GM23338 (cell line): Measurements from ENCODE around the gene TEPSIN. TPM values are rescaled to one million over a fixed set of nuclear protein-coding genes. Genes with fewer than 3 reads are reported as not detected.

Experiments used
- ATAC-seq: fragments of 200-7000 bp; cut with Tn5 transposase; 3 replicates; pipeline ENCODE4 v1.9.1; 2020
- DNase-seq: peaks from one replicate; pipeline ENCODE4 v3.0.0-alpha.2; 2015; ENCODE audit warnings: low spot score
- H2AFZ ChIP-seq: fragments of 200-600 bp; sonication (generic); 2 replicates; pipeline ENCODE4 v1.8.0; 2016; ENCODE audit warnings: antibody characterized with exemption, mild to moderate bottlenecking, moderate library complexity
- H3F3A ChIP-seq: fragments of 200-600 bp; sonication (generic); replicated peaks from 2 replicates; pipeline ENCODE4 v1.8.0; 2017; ENCODE audit warnings: antibody characterized with exemption, mixed run types, low read depth
- H3K27ac ChIP-seq: fragments of 200-600 bp; sonication (generic); 2 replicates; pipeline ENCODE4 v1.6.1; 2016; ENCODE audit warnings: low read depth
- H3K27me3 ChIP-seq: fragments of 200-600 bp; sonication (generic); 2 replicates; pipeline ENCODE4 v1.8.0; 2016; ENCODE audit warnings: mild to moderate bottlenecking, mixed run types, moderate library complexity; ENCODE audit not compliant: insufficient read depth
- H3K36me3 ChIP-seq: fragments of 200-600 bp; sonication (generic); 2 replicates; pipeline ENCODE4 v1.8.0; 2016; ENCODE audit warnings: mild to moderate bottlenecking; ENCODE audit not compliant: insufficient read depth
- H3K4me1 ChIP-seq: fragments of 200-600 bp; sonication (generic); 2 replicates; pipeline ENCODE4 v1.8.0; 2016; ENCODE audit warnings: mild to moderate bottlenecking, moderate library complexity; ENCODE audit not compliant: insufficient read depth
- H3K4me2 ChIP-seq: fragments of 200-600 bp; sonication (generic); 2 replicates; pipeline ENCODE4 v1.7.1; 2017; ENCODE audit warnings: mixed run types
- H3K4me3 ChIP-seq: fragments of 200-600 bp; sonication (generic); 2 replicates; pipeline ENCODE4 v1.6.1; 2016; ENCODE audit warnings: mixed run types
- H3K79me2 ChIP-seq: fragments of 200-600 bp; sonication (generic); replicated peaks from 2 replicates; pipeline ENCODE4 v1.8.0; 2017; ENCODE audit warnings: mild to moderate bottlenecking; ENCODE audit not compliant: insufficient read depth
- H3K9me2 ChIP-seq: fragments of 200-600 bp; sonication (generic); 2 replicates; pipeline ENCODE4 v1.8.0; 2017; ENCODE audit not compliant: insufficient read depth
- H4K20me1 ChIP-seq: fragments of 200-600 bp; sonication (generic); replicated peaks from 2 replicates; pipeline ENCODE4 v1.8.0; 2017; ENCODE audit warnings: mild to moderate bottlenecking; ENCODE audit not compliant: insufficient read depth
- H3K27ac Mint-ChIP-seq: 2 replicates; pipeline ENCODE4 v1.8.0; 2020; ENCODE audit warnings: inconsistent platforms, mild to moderate bottlenecking, moderate library complexity, mixed read lengths
- H3K27me3 Mint-ChIP-seq: 3 replicates; pipeline ENCODE4 v1.8.0; 2022; ENCODE audit warnings: low read depth, mild to moderate bottlenecking, moderate library complexity, mixed read lengths, inconsistent platforms; ENCODE audit not compliant: insufficient read depth, poor library complexity
- H3K36me3 Mint-ChIP-seq: 3 replicates; pipeline ENCODE4 v1.8.0; 2021; ENCODE audit warnings: low read depth, mild to moderate bottlenecking, inconsistent platforms, moderate library complexity, mixed read lengths
- H3K4me1 Mint-ChIP-seq: 3 replicates; pipeline ENCODE4 v1.8.0; 2020; ENCODE audit warnings: mild to moderate bottlenecking, inconsistent platforms, mixed read lengths
- H3K4me3 Mint-ChIP-seq: 3 replicates; pipeline ENCODE4 v1.8.0; 2021; ENCODE audit warnings: moderate library complexity, mild to moderate bottlenecking, inconsistent platforms, mixed read lengths
- H3K9me3 Mint-ChIP-seq: 3 replicates; pipeline ENCODE4 v1.8.0; 2020; ENCODE audit warnings: moderate library complexity, mild to moderate bottlenecking, inconsistent platforms, mixed read lengths
- CREB1 ChIP-seq: fragments of 250-450 bp; sonication (Bioruptor Pico); IDR thresholded peaks from 2 replicates; pipeline ENCODE4 v1.5.0; 2020; ENCODE audit warnings: low read depth, mild to moderate bottlenecking, moderate library complexity
- CTCF ChIP-seq, 2 experiments: fragments of 200-600 bp in 1 of 2; sonication (generic) in 1 of 2; conservative IDR thresholded peaks; 2 replicates each; pipeline versions ENCODE4 v1.5.1 to v1.6.1; 2016 to 2017; ENCODE audit warnings: antibody characterized with exemption in 2 of 2, low read depth in 2 of 2, mild to moderate bottlenecking in 2 of 2, moderate library complexity in 1 of 2
- EZH2 ChIP-seq: fragments of 200-600 bp; sonication (generic); IDR thresholded peaks from one replicate; pipeline ENCODE4 v1.8.0; 2017; ENCODE audit warnings: antibody characterized with exemption, mild to moderate bottlenecking, low read depth; ENCODE audit not compliant: unreplicated experiment
- EZH2phosphoT487 ChIP-seq: fragments of 200-600 bp; sonication (generic); IDR thresholded peaks from one replicate; pipeline ENCODE4 v1.8.1; 2018; ENCODE audit warnings: antibody characterized with exemption; ENCODE audit not compliant: unreplicated experiment
- JUNB ChIP-seq: IDR thresholded peaks from one replicate; pipeline ENCODE4 v1.6.1; 2016; ENCODE audit warnings: antibody characterized with exemption; ENCODE audit not compliant: unreplicated experiment
- POLR2AphosphoS5 ChIP-seq: IDR thresholded peaks from 2 replicates; pipeline ENCODE4 v1.6.1; 2016; ENCODE audit warnings: antibody characterized with exemption, low read depth
- ZNF114 ChIP-seq: fragments of 250-450 bp; sonication (Bioruptor Pico); IDR thresholded peaks from 2 replicates; pipeline ENCODE4 v1.5.0; 2020; ENCODE audit warnings: mild to moderate bottlenecking, moderate library complexity
- ZNF331 ChIP-seq: fragments of 250-450 bp; sonication (Bioruptor Pico); IDR thresholded peaks from 2 replicates; pipeline ENCODE4 v1.5.0; 2020; ENCODE audit warnings: low read depth, mild to moderate bottlenecking, moderate library complexity
- polyA plus RNA-seq: library from polyadenylated mRNA; unstranded; fragments of >200 nt; fragmentation: Nextera tagmentation; extraction: Ambion mirVana; gene quantifications from 2 replicates; pipeline ENCODE4 v1.2.1, GENCODE V29; 2016
- total RNA-seq: library from RNA; depleted of rRNA; stranded (reverse); fragments of >200 nt; shearing (Covaris generic); gene quantifications from 2 replicates; pipeline ENCODE4 v1.2.3, GENCODE V29; 2014
- TF ChIP-seq, protein P1 (sequence below): IDR thresholded peaks from one replicate; pipeline ENCODE4 v1.6.1; 2018; ENCODE audit warnings: antibody characterized with exemption; ENCODE audit not compliant: unreplicated experiment

The TEPSIN gene
- total and polyA plus RNA-seq, 2 experiments from 2014 or later, result 4.4 to 25.3 TPM

DNA sequence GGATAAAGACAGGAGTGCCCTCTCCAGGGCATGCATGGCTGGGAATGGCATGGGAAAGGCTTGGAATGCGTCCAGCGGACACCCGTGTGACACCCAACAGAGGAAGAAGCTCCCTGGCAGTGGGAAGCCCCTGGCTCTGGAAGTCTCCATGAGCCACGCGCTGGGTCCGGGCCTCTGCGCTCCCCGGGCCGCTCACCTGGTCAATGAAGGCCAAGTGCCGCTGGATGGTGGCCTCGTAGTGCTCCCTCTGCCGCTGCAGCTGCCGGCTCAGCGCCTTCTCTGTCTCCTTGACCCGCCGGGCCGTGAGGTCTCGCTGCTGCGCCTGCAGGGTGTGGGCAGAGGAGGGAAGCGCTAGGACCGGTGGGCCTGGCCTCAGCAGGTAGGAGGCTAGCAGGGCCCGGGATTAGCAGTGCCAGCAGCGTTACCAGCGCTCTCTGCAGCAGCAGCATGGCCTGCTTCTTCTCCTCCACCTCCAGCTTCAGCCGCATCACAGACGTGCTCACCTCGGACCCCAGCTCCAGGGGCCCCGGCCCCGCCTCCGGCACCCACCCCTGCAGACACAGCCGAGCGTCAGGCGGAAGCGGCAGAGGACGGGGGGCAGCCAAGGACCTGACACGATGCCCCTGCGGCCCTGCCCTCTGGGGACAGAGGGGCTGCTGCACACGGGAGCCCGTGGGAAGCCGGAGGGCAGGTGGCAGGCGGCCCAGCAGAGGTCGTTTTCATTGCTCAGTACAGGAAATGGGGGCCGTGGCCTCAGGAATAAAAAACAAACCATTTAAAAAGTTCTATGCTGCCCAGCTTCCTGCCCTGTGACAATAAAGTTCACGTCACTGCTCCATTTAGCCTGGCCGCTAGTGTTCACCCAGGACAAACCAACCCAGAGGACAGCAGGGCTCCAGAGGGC is 42.1 kb downstream of the TEPSIN start (continued):
- TF ChIP-seq CTCF (conservative IDR thresholded peaks at IDR 0.05; ENCODE audit: low read depth in 2 of 2) (no peak), ZNF114 (CRISPR knock-in tag) (no peak), JUNB (no peak)
- TF ChIP-seq, protein P1, sequence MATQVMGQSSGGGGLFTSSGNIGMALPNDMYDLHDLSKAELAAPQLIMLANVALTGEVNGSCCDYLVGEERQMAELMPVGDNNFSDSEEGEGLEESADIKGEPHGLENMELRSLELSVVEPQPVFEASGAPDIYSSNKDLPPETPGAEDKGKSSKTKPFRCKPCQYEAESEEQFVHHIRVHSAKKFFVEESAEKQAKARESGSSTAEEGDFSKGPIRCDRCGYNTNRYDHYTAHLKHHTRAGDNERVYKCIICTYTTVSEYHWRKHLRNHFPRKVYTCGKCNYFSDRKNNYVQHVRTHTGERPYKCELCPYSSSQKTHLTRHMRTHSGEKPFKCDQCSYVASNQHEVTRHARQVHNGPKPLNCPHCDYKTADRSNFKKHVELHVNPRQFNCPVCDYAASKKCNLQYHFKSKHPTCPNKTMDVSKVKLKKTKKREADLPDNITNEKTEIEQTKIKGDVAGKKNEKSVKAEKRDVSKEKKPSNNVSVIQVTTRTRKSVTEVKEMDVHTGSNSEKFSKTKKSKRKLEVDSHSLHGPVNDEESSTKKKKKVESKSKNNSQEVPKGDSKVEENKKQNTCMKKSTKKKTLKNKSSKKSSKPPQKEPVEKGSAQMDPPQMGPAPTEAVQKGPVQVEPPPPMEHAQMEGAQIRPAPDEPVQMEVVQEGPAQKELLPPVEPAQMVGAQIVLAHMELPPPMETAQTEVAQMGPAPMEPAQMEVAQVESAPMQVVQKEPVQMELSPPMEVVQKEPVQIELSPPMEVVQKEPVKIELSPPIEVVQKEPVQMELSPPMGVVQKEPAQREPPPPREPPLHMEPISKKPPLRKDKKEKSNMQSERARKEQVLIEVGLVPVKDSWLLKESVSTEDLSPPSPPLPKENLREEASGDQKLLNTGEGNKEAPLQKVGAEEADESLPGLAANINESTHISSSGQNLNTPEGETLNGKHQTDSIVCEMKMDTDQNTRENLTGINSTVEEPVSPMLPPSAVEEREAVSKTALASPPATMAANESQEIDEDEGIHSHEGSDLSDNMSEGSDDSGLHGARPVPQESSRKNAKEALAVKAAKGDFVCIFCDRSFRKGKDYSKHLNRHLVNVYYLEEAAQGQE, result no peak

DNA sequence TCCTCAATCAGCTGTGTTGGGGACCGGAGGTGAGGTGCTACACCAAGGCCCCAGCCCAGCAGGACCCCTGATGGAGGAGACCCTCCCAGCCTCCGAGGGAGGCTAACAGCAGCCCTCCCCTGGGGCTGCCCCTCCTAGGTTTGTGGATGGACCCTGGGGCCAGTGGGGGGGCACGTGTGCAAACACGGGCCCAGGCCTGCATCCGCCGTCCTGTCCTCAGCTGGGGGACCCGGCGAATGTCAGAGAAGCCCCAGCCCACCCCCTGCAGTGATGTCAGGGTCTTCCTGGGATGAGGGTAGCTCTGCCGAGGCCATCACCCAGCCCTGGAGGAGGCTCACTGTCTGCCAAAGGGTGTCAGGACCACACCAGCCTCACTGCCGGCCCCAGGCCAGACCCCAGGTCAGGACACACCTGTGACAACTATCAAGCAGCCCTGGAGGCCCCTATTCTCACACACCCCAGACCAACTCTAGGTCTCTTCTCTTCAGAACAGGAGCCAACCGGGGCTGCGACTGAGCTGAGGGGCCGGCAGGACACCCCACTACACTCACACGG is 42.8 kb downstream of the TEPSIN start:
- H3K9me3 Mint-ChIP-seq, result no peaks in the 10 kb centered on the region
- H3K79me2 ChIP-seq, result no peaks in the 10 kb centered on the region
- no peaks in the 10 kb centered on the region for H4K20me1 ChIP-seq
- H2AFZ ChIP-seq, result no peak overlapping the region
- no peak overlapping the region for H3K27ac Mint-ChIP-seq
- H3F3A ChIP-seq, result no peaks in the 10 kb centered on the region
- no peaks in the 10 kb centered on the region for H3K4me1 Mint-ChIP-seq
- no peak overlapping the region for H3K4me3 Mint-ChIP-seq
- no peak overlapping the region for H3K4me3 ChIP-seq
- H3K27me3 Mint-ChIP-seq, result peaks cover 2% of the 10 kb centered on the region
- no peak for ATAC-seq
- no peaks in the 10 kb centered on the region for H3K27me3 ChIP-seq
- no peak overlapping the region for H3K4me2 ChIP-seq
- DNase-seq, result no peak
- no peaks in the 10 kb centered on the region for H3K9me2 ChIP-seq
- H3K36me3 Mint-ChIP-seq, result peaks cover 9% of the 10 kb centered on the region; the same call in 1 of the 3 replicates
- no peaks in the 10 kb centered on the region for H3K4me1 ChIP-seq
- no peak overlapping the region for H3K27ac ChIP-seq
- H3K36me3 ChIP-seq, result no peaks in the 10 kb centered on the region; the same call in 1 of the 2 replicates
- TF ChIP-seq EZH2, result no peak
- no peak for TF ChIP-seq CREB1 (CRISPR knock-in tag)
- TF ChIP-seq CTCF (conservative IDR thresholded peaks at IDR 0.05; ENCODE audit: low read depth in 2 of 2), result no peak
- no peak for TF ChIP-seq ZNF331
- TF ChIP-seq POLR2AphosphoS5, result no peak
- TF ChIP-seq EZH2phosphoT487, result no peak
